ENCODE measurements around the gene RXRA. TPM values are rescaled to one million over a fixed set of nuclear protein-coding genes. Genes with fewer than 3 reads are reported as not detected.

RXRA gene
- polyA plus RNA-seq, 1 experiment: 12.0 TPM

DNA sequence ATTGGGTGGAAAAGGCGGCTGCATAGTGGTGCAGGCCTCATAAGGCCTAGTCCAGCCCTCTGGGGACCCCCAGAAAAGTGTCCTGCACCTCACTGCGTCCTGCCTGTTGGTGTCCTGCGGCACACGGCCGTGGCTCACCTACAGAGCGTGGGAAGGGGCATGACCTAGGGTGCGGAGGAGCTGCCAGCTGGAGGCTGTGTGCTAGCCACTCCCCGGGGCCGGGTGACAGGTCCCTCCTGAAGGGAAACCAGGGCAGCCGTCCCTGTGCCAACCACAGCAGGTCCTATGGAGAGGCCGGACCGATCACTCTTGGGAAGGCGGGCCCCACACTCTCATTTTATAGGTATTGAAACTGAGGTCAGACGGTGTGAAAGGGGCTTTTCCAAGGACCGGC is 150.7 kb downstream of the RXRA start:
- no peaks in the 10 kb centered on the region for H3K27me3 ChIP-seq (ENCODE audit: control insufficient read depth, insufficient read depth, low read length)
- no peak for DNase-seq (ENCODE audit: low read depth)
- TF ChIP-seq, protein P1, sequence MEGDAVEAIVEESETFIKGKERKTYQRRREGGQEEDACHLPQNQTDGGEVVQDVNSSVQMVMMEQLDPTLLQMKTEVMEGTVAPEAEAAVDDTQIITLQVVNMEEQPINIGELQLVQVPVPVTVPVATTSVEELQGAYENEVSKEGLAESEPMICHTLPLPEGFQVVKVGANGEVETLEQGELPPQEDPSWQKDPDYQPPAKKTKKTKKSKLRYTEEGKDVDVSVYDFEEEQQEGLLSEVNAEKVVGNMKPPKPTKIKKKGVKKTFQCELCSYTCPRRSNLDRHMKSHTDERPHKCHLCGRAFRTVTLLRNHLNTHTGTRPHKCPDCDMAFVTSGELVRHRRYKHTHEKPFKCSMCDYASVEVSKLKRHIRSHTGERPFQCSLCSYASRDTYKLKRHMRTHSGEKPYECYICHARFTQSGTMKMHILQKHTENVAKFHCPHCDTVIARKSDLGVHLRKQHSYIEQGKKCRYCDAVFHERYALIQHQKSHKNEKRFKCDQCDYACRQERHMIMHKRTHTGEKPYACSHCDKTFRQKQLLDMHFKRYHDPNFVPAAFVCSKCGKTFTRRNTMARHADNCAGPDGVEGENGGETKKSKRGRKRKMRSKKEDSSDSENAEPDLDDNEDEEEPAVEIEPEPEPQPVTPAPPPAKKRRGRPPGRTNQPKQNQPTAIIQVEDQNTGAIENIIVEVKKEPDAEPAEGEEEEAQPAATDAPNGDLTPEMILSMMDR (IDR thresholded peaks at IDR 0.05; ENCODE audit: insufficient read depth, low read depth, low read length): no peak
- ChIA-PET POLR2A (no interaction called here), CTCF (interaction anchor here (1.2 kb wide), 2 partner anchors 16 to 27 kb away, joined by 3 read pairs; no protein-coding TSS in a partner anchor)
- H3K4me3 ChIP-seq (ENCODE audit: low read depth, low read length): no peak overlapping the region
- no peaks in the 10 kb centered on the region for H3K36me3 ChIP-seq (ENCODE audit: control insufficient read depth, insufficient read depth, low read length)

DNA sequence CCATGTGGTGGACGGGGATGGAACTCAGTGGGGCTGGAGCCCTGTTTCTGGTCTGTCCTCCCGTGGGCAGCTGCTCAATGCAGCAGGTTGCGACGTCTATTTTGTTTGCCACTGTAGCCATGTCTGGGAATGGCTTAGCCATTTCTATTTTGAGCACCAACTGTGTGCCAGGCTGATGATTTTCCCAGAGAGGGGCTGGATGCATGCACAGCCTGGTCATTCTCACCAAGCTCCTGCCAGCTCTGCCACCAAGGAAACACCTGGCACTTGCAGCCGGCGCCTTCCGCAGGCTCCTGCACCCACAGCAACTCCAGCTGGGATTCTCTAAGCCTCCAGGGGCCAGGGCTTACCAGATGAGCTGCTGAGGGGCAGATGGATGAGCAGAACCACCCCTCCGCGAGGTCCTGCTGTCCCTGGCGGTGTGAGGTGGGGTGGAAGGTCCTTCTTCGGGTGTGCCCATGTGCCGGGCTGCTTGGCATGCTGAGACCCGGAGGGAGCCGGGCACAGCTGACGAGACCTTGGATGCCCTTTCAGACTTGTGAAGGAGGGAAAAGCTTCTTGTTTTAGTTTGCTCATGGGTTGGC is 151.2 kb downstream of the RXRA start:
- Histone ChIP-seq H3K36me3 (ENCODE audit: control insufficient read depth, insufficient read depth, low read length) (no peaks in the 10 kb centered on the region), H3K27me3 (ENCODE audit: control insufficient read depth, insufficient read depth, low read length) (no peaks in the 10 kb centered on the region), H3K4me3 (ENCODE audit: low read depth, low read length) (no peak overlapping the region)
- TF ChIP-seq, protein P1 (IDR thresholded peaks at IDR 0.05; ENCODE audit: insufficient read depth, low read depth, low read length): no peak
- no peak for DNase-seq (ENCODE audit: low read depth)
- POLR2A ChIA-PET: no interaction called here
- CTCF ChIA-PET: interaction anchor here (1.2 kb wide), 2 partner anchors 15 to 28 kb away, joined by 3 read pairs; no protein-coding TSS in a partner anchor

DNA sequence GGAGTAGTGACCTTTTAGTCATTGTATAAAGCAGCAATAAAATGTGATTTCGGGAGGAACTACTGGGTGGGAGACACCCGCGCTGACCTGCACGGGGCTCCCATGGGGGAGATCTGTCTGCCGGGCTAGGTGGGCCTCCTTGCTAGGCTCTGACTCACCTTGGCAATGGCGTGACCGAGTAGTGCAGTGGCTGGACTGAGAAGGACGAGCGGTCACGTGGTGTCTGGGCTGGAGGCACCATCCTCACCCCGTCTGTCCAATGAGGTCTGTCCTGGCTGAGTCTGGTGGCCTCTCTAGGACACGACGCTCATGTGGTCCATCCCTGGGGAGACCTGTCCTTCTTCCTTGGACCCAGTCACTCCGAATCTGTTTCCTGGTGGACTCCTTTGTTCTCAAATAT is 151.7 kb downstream of the RXRA start:
- ChIA-PET CTCF (interaction anchor here (1.2 kb wide), 1 partner anchor 15 kb away, joined by 3 read pairs; no protein-coding TSS in a partner anchor), POLR2A (no interaction called here)
- Histone ChIP-seq H3K27me3 (ENCODE audit: control insufficient read depth, insufficient read depth, low read length) (no peaks in the 10 kb centered on the region), H3K4me3 (ENCODE audit: low read depth, low read length) (no peak overlapping the region), H3K36me3 (ENCODE audit: control insufficient read depth, insufficient read depth, low read length) (no peaks in the 10 kb centered on the region)
- TF ChIP-seq, protein P1 (IDR thresholded peaks at IDR 0.05; ENCODE audit: insufficient read depth, low read depth, low read length): no peak
- no peak for DNase-seq (ENCODE audit: low read depth)

DNA sequence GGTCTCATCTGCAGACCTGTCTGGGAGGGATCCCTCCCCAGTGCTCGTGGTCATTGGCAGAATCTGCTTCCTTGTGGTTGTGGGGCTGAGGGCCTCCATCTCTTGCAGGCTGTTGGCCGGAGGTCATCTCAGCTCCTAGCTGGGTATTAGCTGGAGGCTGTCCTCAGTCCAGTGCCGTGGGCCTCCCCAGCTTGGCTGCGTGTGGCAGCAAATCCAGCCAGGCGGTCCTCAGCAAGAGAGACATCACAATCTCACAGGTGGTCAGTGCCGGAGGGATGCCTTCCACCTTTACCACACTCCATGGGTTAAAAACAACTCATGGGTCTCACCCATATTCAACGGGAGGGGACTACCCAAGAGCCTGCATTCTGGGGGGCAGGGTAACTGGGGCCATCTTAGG is 155.5 kb downstream of the RXRA start:
- no peaks in the 10 kb centered on the region for H3K36me3 ChIP-seq (ENCODE audit: control insufficient read depth, insufficient read depth, low read length)
- no peaks in the 10 kb centered on the region for H3K27me3 ChIP-seq (ENCODE audit: control insufficient read depth, insufficient read depth, low read length)
- TF ChIP-seq, protein P1 (IDR thresholded peaks at IDR 0.05; ENCODE audit: insufficient read depth, low read depth, low read length): no peak
- no peak for DNase-seq (ENCODE audit: low read depth)
- ChIA-PET POLR2A (no interaction called here), CTCF (no interaction called here)
- H3K4me3 ChIP-seq (ENCODE audit: low read depth, low read length): no peak overlapping the region

DNA sequence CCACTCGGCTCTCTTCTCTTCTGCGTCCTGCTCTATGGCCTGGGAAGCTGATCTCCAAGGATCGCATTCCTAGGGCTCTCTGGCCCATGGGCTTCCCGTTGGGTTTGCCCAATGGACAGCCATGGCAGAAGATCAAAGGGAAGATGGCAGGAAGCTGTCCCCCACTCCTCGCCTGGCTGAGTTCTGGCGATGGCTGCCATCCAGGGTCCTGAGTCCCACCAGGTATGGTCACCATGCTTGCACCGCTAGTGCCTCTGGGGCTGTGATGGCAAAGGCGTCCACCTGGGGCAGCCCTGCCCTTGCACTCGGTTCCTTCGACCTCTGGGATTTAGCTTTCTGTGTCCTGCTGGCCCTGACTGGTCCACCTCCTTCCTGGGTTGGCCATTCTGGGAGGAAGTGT is 156.0 kb downstream of the RXRA start:
- no peak overlapping the region for H3K4me3 ChIP-seq (ENCODE audit: low read depth, low read length)
- H3K27me3 ChIP-seq (ENCODE audit: control insufficient read depth, insufficient read depth, low read length): no peaks in the 10 kb centered on the region
- ChIA-PET CTCF (no interaction called here), POLR2A (no interaction called here)
- no peaks in the 10 kb centered on the region for H3K36me3 ChIP-seq (ENCODE audit: control insufficient read depth, insufficient read depth, low read length)
- DNase-seq (ENCODE audit: low read depth): no peak
- TF ChIP-seq, protein P1 (IDR thresholded peaks at IDR 0.05; ENCODE audit: insufficient read depth, low read depth, low read length): no peak
